NCI-H510A treated with DMSO at 0.1 percent for 48 hours (cell line): ENCODE results near the gene GP5.

Experiments
- DNase-seq: peaks from one replicate; lab custom pipeline; 2025; lab: John Stamatoyannopoulos, UW

GP5 gene

GRCh38 chr3:194348354-194348753 is 50.7 kb downstream of the GP5 start:
- DNase-seq = no peak

- no peak for DNase-seq
Measured at GRCh38 chr3:194346621-194347020, 52.4 kb downstream of the GP5 start.

GRCh38 chr3:194346035-194346434 is 53.0 kb downstream of the GP5 start:
- no peak for DNase-seq
